ENCODE data around the gene STK39.

STK39 gene

GRCh38 chr2:168241746-168242145, 5.6 kb downstream of the STK39 start:
- DNase-seq: no peak

GRCh38 chr2:168241208-168241607, 6.2 kb downstream of the STK39 start:
- no peak for DNase-seq

GRCh38 chr2:168239281-168239680, 8.1 kb downstream of the STK39 start:
- DNase-seq: no peak

DNA sequence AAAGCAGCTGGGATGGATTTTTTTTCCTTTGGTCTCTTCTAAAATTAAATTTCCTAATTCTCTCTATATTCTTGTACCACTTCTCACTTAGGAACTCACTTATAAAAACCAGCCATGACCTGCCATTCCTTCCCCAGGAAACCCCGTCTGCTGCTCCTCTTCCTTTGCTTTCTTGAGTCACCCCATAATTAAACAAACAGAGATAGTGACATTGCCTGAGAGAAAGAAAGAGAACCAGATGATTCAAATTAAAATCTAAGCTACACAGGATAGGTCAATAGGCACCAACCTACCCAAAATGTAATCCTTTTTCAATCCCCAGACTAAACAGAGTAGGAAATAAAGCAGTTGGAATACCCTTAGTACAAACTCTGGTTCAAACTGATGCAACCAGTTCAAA, 9.7 kb downstream of the STK39 start:
- DNase-seq: no peak

- DNase-seq: no peak
Observed at GRCh38 chr2:168234407-168235085, 12.8 kb downstream of the STK39 start.

DNA sequence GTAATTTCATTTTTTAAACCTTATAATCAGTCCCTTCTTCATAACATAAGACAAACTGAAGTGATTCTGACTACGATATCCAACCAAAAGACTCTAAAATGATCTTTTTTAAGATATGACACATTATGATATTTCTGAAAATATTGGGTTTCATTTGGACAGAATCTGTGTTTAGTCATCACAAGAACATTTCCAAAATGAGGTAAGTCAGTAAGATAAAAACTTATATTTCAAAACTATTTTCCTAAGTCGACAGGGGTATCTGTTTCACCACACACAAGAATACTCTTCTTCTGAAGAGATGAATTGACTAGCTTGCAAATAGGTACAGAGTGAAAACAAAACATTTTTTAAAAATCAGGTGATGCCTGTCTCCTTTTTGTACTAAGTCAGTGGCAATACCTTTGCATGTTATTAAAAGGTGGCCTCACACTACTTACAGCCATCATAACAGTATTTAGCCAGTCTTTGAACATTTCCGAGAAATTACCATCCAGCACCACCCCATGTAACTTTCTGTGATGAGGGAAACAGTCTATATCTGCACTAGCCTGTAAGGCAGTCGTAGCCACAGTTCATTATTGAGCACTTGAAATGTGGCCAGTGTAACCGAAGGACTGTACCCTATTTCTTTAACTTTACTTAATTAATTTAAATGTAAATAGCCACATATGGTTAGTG, 13.5 kb downstream of the STK39 start:
- DNase-seq: no peak

DNA sequence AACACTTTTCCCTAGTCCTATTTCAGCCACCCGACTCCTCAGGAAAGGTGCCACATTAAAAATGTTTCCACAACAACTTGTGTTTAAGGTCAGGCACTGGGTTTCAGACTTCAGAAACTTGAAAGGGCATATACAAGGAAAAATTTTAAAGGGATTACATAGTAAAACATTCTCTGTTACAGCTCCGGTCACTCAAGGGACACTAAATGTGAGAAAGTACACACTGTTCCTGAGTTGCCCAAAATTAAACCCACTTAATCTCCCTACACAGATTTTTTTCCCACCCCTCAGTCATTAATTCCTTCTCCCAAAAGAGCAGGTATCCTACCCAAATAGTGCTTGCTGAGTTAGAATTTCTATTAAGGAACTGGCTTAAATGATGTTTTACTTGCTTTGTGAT, 14.2 kb downstream of the STK39 start:
- no peak for DNase-seq

- no peak for DNase-seq
Observed at GRCh38 chr2:168231609-168232241, 15.7 kb downstream of the STK39 start.

DNA sequence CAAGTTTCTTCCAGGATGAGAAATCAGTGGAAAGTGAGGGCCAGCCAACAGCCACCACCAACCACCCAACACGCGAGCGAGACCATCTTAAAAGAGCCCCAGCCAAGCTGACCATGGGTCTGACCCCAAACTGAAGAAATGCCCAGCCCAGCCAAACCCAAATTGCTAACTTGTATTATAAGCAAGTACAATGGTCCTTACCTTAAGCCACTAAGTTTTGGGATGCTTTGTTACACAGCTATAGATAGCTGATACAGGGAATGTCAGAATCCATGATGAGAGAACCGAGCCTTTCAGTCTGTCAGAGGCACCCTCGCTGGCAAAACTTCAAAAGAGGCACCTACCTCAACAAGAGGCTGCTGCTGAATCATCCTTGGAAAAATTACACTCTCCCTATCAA, 17.0 kb downstream of the STK39 start:
- DNase-seq: no peak

GRCh38 chr2:168224346-168224745, 23.0 kb downstream of the STK39 start:
- no peak for DNase-seq

GRCh38 chr2:168222088-168222487, 25.3 kb downstream of the STK39 start:
- DNase-seq: no peak

- no peak for DNase-seq
Observed at GRCh38 chr2:168220965-168221819, 26.2 kb downstream of the STK39 start.

DNA sequence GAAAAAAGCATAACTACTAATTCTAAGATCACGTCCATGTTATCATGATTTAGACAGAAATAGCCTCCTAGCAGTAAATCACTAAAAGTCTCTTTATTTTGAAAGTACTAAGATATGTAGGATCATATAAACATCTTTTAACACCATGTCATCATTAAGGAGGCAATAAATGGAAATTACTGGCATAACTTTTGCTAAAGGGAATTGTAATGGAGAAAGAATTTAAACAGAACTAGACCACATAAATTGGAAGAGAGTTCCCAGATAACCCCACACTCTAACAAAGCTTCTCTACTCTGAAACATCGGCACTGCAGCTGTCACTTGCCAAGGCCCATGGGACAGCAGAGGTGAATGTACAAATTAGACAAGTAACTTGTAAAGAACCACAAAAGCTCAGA, 29.5 kb downstream of the STK39 start:
- no peak for DNase-seq

- no peak for DNase-seq
Observed at GRCh38 chr2:168216351-168217005, 30.9 kb downstream of the STK39 start.

GRCh38 chr2:168215813-168216212, 31.6 kb downstream of the STK39 start:
- no peak for DNase-seq

DNA sequence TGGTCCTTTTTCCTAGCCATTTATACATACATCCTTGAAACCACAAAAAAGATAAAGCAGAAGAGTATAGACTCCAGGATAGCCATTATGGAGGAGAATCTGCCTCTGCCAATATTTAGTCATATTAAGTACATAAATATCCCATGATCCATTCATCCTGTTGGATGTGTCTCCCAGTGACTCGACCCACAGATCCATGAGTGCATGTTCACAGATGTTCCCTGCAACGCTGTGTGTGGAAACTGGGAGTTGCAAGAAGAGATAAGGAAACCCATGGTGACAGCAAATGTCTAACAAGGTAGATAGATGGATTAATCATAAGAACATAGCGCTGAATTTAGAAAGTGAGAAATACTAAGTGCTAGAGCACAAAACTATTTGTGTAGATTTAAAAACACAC, 34.5 kb downstream of the STK39 start:
- DNase-seq: no peak

GRCh38 chr2:168212167-168212566, 35.2 kb downstream of the STK39 start:
- DNase-seq: no peak

DNA sequence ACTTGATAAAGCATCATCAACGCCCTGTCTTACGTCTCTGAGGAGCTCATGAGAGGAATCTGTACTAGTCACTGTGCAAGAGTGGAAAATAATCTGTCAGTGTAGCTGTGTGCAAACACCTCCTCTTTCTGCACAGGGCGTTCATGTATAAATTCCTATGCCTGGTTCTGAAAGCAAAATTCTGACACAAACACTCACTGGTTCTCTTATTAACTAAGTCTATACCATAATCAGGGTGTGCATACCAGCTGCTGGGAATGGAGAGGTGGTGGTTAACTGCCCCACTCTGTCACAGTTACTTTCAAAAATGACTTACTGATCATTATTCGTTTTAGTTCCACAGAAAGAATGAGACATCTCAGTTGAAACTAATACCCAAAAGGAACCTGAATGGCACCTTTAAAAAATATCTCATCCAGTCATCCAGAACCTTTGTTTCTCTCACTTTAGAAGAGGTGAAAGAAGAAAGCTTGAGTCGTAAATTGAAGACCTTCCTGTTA, 35.7 kb downstream of the STK39 start:
- DNase-seq: no peak

DNA sequence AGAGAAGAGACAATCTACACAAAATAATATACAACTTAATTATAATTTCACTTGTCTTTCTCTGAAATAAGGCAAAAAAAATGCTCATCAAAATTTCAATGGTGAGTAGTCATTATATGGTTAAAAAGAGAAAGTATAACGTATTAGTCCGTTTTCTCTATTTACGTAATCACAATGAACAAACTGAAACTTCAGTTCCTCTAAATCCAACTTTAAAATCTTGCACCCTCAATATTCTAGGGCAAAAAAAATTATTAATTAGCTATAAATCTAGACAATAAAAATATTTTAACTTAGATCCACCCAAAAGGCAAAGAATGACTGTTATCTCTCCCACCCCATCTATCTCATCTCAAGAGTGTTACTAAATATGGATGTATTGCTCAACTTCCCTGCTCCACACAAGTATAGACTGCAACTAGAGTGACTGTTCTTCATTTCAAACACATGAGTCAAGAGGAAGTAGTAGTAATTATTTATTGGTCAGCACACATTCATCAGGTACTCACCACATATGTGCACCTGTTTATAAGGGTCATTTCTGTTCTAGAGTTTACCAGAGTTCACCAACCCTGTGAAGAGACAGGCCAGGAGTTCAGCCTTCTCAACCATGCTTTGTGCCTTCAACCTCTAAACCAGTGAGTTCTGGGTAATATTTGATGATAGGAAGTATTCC, 36.4 kb downstream of the STK39 start:
- peak; percentile 92 for DNase-seq

DNA sequence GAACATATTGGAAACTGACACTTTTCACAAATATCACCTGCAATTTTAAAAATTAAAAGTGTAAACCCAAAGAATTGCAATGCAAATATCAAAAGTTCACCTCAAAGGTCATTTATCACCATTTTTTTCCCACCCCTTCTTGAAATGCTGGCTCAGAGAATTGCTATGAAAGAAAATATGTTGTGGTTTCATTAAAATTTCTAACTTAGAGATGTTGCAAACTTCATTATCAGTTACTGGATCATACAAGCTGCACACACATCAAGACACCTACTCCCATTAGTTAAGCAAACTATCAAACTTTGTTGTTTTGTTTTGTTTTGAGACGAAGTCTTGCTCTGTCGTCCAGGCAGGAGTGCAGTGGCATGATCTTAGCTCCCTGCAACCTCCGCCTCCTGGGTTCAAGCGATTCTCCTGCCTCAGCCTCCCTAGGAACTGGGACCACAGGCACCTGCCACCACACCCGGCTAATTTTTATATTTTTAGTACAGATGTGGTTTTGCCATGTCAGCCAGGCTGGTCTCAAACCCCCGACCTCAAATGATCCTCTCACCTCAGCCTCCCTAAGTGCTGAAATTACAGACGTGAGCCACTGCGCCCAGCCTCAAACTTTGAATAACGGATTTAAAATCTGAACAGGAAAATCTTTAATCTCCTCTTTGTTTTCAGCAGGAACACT, 37.0 kb downstream of the STK39 start:
- no peak for DNase-seq

DNA sequence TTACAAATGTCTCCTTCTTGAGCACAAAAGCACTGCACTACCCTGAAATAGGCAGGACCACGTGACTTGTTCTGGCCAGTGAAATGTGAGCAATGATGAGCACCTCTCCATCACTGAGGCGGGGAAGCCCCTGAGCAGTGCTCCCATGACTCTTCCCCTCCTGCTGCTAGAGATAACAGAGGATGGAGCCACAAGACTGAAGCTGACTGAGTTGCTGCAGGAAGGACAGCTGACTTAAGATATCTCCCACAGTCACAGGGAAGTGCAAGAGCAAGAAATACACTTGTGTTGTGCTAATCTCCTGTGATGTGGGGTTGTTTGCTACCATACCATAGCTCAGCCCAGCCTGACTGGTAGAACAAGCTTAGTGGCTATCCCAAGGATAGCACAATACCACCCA, 38.7 kb downstream of the STK39 start:
- DNase-seq: no peak
